Transverse colon (tissue), 3 donors: ENCODE results near the gene SMIM8.

Experiments
- CTCF ChIP-seq, 5 experiments: fragments of 200-600 bp in 3 of 5; fragments of 450-650 bp in 2 of 5; sonication (generic) in 3 of 5; IDR thresholded peaks; 1 replicate in 2 of 5; 2 replicates in 3 of 5; pipeline ENCODE4 v1.5.1; 2016 to 2017; ENCODE audit warnings: antibody characterized with exemption in 5 of 5, inconsistent platforms in 3 of 5, mild to moderate bottlenecking in 2 of 5, moderate library complexity in 1 of 5
- POLR2A ChIP-seq: fragments of 450-650 bp; IDR thresholded peaks from one replicate; pipeline ENCODE4 v1.6.1; 2016; ENCODE audit warnings: antibody characterized with exemption, mild to moderate bottlenecking, moderate library complexity

- TF ChIP-seq POLR2A, result no peak
- no peak for TF ChIP-seq CTCF (IDR thresholded peaks at IDR 0.05)
Measured at GRCh38 chr6:87279196-87279595, 43.2 kb upstream of the SMIM8 start.
